Lower lobe of right lung (tissue), 2 donors: ENCODE results near the gene BARHL1. TPM values are rescaled to one million over a fixed set of nuclear protein-coding genes. Genes with fewer than 3 reads are reported as not detected.
A peak's percentile ranks its signal among the peaks of the same experiment; 100 is the strongest.

Experiments
- ATAC-seq, 2 donors: fragments of 200-7000 bp; cut with Tn5 transposase; one replicate each; pipeline ENCODE4 v1.9.1; 2020 to 2022; ENCODE audit warnings: mild to moderate bottlenecking in 2 of 2, moderate library complexity in 2 of 2
- DNase-seq: peaks from one replicate; pipeline ENCODE4 v3.0.0-alpha.2; 2020
- H3K27ac ChIP-seq: fragments of 200-600 bp; one replicate; pipeline ENCODE4 v1.8.0; 2022
- H3K27me3 ChIP-seq: fragments of 200-600 bp; one replicate; pipeline ENCODE4 v1.8.0; 2022; ENCODE audit warnings: low read depth
- H3K36me3 ChIP-seq: fragments of 200-600 bp; one replicate; pipeline ENCODE4 v1.8.0; 2022; ENCODE audit warnings: mild to moderate bottlenecking
- H3K4me1 ChIP-seq: fragments of 200-600 bp; one replicate; pipeline ENCODE4 v1.8.0; 2022
- H3K4me3 ChIP-seq: fragments of 200-600 bp; one replicate; pipeline ENCODE4 v1.8.0; 2022; ENCODE audit warnings: mild to moderate bottlenecking
- H3K9me3 ChIP-seq: fragments of 200-600 bp; one replicate; pipeline ENCODE4 v1.8.0; 2022
- intact Hi-C: fragments of 100-400 bp; cut with DNase I; formaldehyde crosslinking; loops from one replicate; pipeline ENCODE4 v1.11.0; 2022
- total RNA-seq: library from RNA; stranded (reverse); fragmentation: NEBNext Ultra II Directional; extraction: Animal tissue kit (Norgen Biotek cat#: 25700); gene quantifications from one replicate; pipeline ENCODE4 v1.2.1, GENCODE V29; 2021
- TF ChIP-seq, protein P1 (sequence below): fragments of 200-600 bp; IDR thresholded peaks from one replicate; pipeline ENCODE4 v1.8.0; 2022; ENCODE audit warnings: antibody characterized with exemption, mild to moderate bottlenecking
- donor health status: DM: no; HTN: yes; CAD: no; lungs with severe emphysema.

The BARHL1 gene
- total RNA-seq, 1 donor from 2014 or later: not detected

DNA sequence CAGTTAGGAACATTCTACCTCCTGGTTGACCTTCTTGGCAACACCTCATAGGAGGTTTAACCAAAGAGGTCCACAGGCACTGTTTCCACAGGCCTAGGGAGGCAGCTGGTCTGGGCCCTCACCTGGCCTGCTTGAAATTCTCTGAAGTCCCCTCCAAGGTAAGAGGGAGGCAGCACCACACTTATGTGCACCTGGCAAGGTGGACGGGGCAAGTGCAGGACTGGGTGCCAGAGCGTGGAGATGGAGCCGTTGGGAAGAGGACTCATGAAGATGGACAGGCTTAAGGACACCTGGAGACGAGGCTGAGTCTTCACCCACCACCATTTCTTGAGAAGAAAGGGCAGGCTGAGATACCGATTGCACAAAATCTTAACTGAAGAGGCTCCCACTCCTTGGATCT lies 6.6 kb upstream of the BARHL1 start:
- intact Hi-C loops: no loop called here
- no peak for DNase-seq

DNA sequence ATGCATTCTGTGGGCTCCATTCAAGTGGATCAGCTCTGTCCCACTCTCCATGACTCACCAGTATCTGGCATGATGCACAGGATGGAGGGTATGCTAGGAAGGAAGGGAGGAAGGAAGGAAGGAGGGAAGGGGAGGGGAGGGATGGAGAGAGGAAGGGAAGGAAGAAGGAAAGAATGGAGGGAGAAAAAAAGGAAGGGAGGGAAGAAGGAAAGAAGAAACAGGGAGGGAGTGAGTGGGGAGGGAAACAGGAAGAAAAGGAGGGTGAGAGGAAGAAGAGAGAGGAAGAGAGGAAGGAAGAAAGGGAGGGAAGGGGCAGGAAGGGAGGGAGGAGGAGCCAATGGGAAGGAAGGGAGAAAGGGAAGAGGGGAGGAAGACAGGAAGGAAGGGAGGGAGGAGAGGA lies 5.3 kb upstream of the BARHL1 start:
- TF ChIP-seq, protein P1, sequence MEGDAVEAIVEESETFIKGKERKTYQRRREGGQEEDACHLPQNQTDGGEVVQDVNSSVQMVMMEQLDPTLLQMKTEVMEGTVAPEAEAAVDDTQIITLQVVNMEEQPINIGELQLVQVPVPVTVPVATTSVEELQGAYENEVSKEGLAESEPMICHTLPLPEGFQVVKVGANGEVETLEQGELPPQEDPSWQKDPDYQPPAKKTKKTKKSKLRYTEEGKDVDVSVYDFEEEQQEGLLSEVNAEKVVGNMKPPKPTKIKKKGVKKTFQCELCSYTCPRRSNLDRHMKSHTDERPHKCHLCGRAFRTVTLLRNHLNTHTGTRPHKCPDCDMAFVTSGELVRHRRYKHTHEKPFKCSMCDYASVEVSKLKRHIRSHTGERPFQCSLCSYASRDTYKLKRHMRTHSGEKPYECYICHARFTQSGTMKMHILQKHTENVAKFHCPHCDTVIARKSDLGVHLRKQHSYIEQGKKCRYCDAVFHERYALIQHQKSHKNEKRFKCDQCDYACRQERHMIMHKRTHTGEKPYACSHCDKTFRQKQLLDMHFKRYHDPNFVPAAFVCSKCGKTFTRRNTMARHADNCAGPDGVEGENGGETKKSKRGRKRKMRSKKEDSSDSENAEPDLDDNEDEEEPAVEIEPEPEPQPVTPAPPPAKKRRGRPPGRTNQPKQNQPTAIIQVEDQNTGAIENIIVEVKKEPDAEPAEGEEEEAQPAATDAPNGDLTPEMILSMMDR: no peak
- H3K36me3 ChIP-seq: no peaks in the 10 kb centered on the region
- H3K4me3 ChIP-seq: no peak overlapping the region
- ATAC-seq (no peak), DNase-seq (no peak)
- H3K27me3 ChIP-seq: peaks cover 66% of the 10 kb centered on the region
- no peak overlapping the region for H3K27ac ChIP-seq
- H3K9me3 ChIP-seq: no peaks in the 10 kb centered on the region
- H3K4me1 ChIP-seq: peaks cover 7% of the 10 kb centered on the region
- intact Hi-C loops: no loop called here

More for the DNA sequence above, 6.6 kb upstream of the BARHL1 start:
- Histone ChIP-seq H3K27me3 (peaks cover 54% of the 10 kb centered on the region), H3K4me3 (no peak overlapping the region), H3K27ac (no peak overlapping the region), H3K36me3 (no peaks in the 10 kb centered on the region), H3K9me3 (no peaks in the 10 kb centered on the region), H3K4me1 (no peaks in the 10 kb centered on the region)
- ATAC-seq: no peak
- TF ChIP-seq, protein P1: no peak

DNA sequence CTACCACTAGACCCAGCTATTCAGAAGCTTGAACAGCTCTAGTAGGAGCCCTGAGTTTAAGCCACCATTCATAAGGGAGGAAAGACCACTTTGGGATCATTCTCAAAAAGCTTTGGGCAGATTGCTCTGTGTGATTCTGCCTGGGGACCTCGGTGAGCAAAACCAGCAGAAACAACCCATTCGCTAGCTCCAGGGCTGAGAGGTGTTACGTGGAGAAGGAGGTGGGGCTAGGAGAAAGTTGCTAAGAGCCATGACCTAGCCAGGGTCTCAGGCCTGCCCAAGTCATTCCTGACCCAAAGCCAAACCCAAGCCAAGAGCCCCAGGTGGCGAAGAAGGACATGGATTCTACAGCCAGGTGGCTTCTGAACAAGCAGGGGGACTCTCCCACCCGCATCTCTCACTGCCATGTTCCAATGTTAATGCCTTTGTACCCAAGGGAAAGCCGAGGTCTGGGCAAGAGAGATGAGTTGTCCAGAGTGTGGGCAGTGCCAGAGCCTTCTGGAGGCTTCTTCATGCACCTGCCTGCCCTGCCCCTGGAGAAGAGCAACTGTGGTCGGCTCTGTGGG lies 4.0 kb upstream of the BARHL1 start:
- Histone ChIP-seq H3K9me3 (no peaks in the 10 kb centered on the region), H3K4me3 (no peak overlapping the region), H3K27me3 (peaks cover 79% of the 10 kb centered on the region), H3K4me1 (peaks cover 8% of the 10 kb centered on the region), H3K27ac (no peak overlapping the region), H3K36me3 (no peaks in the 10 kb centered on the region)
- TF ChIP-seq, protein P1: no peak
- DNase-seq: peak; percentile 17
- intact Hi-C loops: no loop called here
- no peak for ATAC-seq

DNA sequence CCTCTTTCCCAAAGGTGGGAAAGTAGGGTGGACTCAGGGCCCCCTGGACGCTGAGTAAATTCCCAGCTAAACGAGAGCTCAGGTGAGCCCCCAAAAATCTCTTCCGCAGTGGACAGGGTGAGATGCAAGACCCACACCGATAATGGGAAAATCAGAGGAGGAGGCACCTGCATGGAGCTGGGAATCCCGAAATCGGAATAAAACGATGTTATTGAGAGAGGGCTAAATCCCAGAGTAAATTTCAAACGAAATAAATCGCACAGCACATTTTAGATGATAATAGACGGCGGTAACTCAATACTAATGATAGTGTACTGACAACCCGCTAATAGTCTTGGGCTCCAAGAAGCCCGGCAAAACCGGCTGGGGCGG lies 3.0 kb upstream of the BARHL1 start:
- no peak overlapping the region for H3K4me3 ChIP-seq
- no peaks in the 10 kb centered on the region for H3K9me3 ChIP-seq
- DNase-seq (no peak), ATAC-seq (no peak)
- H3K36me3 ChIP-seq: no peaks in the 10 kb centered on the region
- H3K4me1 ChIP-seq: peaks cover 8% of the 10 kb centered on the region
- intact Hi-C loops: no loop called here
- peaks cover 89% of the 10 kb centered on the region for H3K27me3 ChIP-seq
- TF ChIP-seq, protein P1: no peak
- no peak overlapping the region for H3K27ac ChIP-seq

DNA sequence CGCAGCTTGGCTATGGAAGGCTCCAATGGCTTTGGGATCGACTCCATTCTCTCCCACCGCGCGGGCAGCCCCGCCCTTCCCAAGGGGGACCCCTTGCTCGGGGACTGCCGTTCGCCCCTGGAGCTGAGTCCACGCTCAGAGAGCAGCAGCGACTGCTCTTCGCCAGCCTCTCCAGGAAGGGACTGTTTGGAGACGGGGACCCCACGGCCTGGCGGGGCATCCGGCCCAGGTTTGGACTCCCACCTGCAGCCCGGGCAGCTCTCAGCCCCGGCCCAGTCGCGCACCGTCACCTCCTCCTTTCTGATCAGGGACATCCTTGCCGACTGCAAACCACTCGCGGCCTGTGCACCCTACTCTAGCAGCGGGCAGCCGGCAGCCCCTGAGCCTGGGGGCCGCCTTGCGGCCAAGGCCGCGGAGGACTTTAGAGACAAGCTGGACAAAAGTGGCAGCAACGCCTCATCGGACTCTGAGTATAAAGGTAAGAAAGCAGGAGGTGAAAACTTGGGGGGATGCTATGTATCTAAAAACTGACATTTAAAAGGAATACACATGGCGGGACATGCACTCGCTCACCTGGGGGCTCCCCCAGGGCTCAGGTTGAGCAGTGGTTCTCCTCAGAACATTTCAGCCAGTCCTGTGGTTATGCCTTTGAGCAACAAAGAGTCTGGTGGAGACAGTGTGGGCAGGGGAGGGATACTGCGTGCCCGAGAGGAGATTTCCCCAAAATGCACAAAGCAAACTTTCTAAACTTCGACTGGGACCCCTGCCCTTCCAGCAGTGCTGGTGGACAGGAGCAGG lies 579 bp downstream of the BARHL1 start:
- H3K4me1 ChIP-seq: peaks cover 8% of the 10 kb centered on the region
- H3K27me3 ChIP-seq: peaks cover 99% of the 10 kb centered on the region
- intact Hi-C loops: no loop called here
- H3K27ac ChIP-seq: no peak overlapping the region
- DNase-seq: no peak
- TF ChIP-seq, protein P1: no peak
- no peaks in the 10 kb centered on the region for H3K9me3 ChIP-seq
- no peak for ATAC-seq
- no peak overlapping the region for H3K4me3 ChIP-seq
- H3K36me3 ChIP-seq: no peaks in the 10 kb centered on the region
